Cardiac muscle cell (in vitro differentiated cells and primary cell): ENCODE measurements around the gene EFL1. TPM values are rescaled to one million over a fixed set of nuclear protein-coding genes. Genes with fewer than 3 reads are reported as not detected.
"Not testable (repeated sequence)": the region's sequence is repeated elsewhere in the genome, so short reads cannot be mapped to it uniquely, and the experiment has no call there.

Experiments
- DNase-seq, 2 donors: peaks; one replicate each; pipeline versions ENCODE4 v3.0.0 to v3.0.0-alpha.2; 2010 to 2017; ENCODE audit warnings: low read depth in 1 of 2, low spot score in 1 of 2
- H3K27ac ChIP-seq: fragments of 200-600 bp; sonication (generic); 2 replicates; pipeline ENCODE4 v1.5.1; 2016
- H3K27me3 ChIP-seq: fragments of 200-600 bp; sonication (generic); 2 replicates; pipeline ENCODE4 v1.6.0; 2016; ENCODE audit warnings: control low read depth
- H3K36me3 ChIP-seq: fragments of 200-600 bp; sonication (generic); 2 replicates; pipeline ENCODE4 v1.5.1; 2016; ENCODE audit warnings: control low read depth
- H3K4me1 ChIP-seq: fragments of 200-600 bp; sonication (generic); 2 replicates; pipeline ENCODE4 v1.8.1; 2017; ENCODE audit warnings: low read depth, mild to moderate bottlenecking, mixed run types
- H3K4me3 ChIP-seq: fragments of 200-600 bp; sonication (generic); 2 replicates; pipeline ENCODE4 v1.5.1; 2016; ENCODE audit warnings: mild to moderate bottlenecking
- H3K9me3 ChIP-seq: fragments of 200-600 bp; sonication (generic); 2 replicates; pipeline ENCODE4 v1.5.1; 2017; ENCODE audit warnings: low read depth, mild to moderate bottlenecking, control low read depth
- polyA plus RNA-seq: library from polyadenylated mRNA; unstranded; fragments of >200 nt; fragmentation: Nextera tagmentation; extraction: Ambion mirVana; gene quantifications from 2 replicates; pipeline ENCODE4 v1.2.1, GENCODE V29; 2016
- total RNA-seq: library from RNA; depleted of rRNA; stranded (reverse); fragments of >200 nt; gene quantifications from 2 replicates; pipeline ENCODE4 v1.2.3, GENCODE V29; 2016
- TF ChIP-seq, protein P1 (sequence below): IDR thresholded peaks from 2 replicates; pipeline ENCODE4 v1.5.1; 2012; ENCODE audit warnings: low read depth, mild to moderate bottlenecking, low read length

EFL1 gene
- total RNA-seq = 42.1 and 54.8 TPM in 2 replicates
- polyA plus RNA-seq = 46.7 and 64.9 TPM in 2 replicates

- TF ChIP-seq, protein P1, sequence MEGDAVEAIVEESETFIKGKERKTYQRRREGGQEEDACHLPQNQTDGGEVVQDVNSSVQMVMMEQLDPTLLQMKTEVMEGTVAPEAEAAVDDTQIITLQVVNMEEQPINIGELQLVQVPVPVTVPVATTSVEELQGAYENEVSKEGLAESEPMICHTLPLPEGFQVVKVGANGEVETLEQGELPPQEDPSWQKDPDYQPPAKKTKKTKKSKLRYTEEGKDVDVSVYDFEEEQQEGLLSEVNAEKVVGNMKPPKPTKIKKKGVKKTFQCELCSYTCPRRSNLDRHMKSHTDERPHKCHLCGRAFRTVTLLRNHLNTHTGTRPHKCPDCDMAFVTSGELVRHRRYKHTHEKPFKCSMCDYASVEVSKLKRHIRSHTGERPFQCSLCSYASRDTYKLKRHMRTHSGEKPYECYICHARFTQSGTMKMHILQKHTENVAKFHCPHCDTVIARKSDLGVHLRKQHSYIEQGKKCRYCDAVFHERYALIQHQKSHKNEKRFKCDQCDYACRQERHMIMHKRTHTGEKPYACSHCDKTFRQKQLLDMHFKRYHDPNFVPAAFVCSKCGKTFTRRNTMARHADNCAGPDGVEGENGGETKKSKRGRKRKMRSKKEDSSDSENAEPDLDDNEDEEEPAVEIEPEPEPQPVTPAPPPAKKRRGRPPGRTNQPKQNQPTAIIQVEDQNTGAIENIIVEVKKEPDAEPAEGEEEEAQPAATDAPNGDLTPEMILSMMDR = no peak
- Histone ChIP-seq H3K36me3 (peaks cover 15% of the 10 kb centered on the region), H3K27me3 (no peaks in the 10 kb centered on the region), H3K27ac (peak within 1 kb of the TSS; percentile 69), H3K9me3 (no peaks in the 10 kb centered on the region), H3K4me3 (peak within 1 kb of the TSS; percentile 68), H3K4me1 (peaks cover 43% of the 10 kb centered on the region)
- DNase-seq = peak; percentile 92 to 93
Observed at GRCh38 chr15:82262422-82263026, at the start of gene EFL1, which contains the start of gene SAXO2. TSS of gene EFL1 (minus strand) at chr15:82262734. CDS start at chr15:82261778, 956 bp downstream. TSS of gene SAXO2 (plus strand) at chr15:82262818. CDS start at chr15:82262880, 62 bp downstream.

DNA sequence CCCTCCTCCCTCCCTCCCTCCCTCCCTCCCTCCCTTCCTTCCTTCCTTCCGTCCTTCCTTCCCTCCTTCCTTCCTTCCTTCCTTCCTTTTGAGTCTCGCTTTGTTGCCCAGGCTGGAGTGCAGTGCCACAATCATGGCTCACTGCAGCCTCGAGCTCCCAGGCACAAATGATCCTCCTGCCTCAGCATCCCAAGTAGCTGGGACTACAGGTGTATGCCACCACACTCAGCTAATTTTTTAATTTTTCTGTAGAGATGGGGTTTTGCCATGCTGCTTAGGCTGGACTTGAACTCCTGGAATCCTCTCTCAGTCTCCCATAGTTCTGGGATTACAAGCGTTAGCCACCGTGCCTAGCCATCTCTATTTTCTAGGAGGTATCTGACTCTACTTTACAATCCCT lies 48.8 kb upstream of the EFL1 start:
- not testable (repeated sequence) for H3K4me3 ChIP-seq, H3K27me3 ChIP-seq, H3K9me3 ChIP-seq, H3K4me1 ChIP-seq, H3K36me3 ChIP-seq, H3K27ac ChIP-seq, DNase-seq

DNA sequence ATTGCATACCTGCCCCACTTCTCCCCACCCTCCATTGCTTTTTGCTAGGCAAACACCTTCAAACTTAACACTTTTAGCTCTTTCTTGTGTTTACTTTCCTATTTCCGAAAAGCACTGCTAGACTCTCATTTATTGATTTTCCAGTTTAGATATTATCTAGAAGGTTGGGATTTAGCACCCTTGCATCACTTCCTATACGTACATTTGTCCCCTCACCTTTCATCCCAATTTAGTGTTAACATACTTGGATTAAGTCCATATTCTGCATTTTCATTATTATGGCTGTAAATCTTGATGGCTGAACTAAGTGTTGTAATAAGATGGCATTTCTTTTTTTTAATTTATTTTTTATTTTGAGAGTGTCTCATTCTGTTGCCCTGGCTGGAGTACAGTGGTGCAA lies 47.3 kb upstream of the EFL1 start:
- Histone ChIP-seq H3K36me3 (no peaks in the 10 kb centered on the region), H3K4me3 (no peak overlapping the region), H3K27ac (no peak overlapping the region), H3K27me3 (no peaks in the 10 kb centered on the region), H3K9me3 (no peaks in the 10 kb centered on the region), H3K4me1 (no peaks in the 10 kb centered on the region)
- TF ChIP-seq, protein P1 = no peak
- no peak for DNase-seq

DNA sequence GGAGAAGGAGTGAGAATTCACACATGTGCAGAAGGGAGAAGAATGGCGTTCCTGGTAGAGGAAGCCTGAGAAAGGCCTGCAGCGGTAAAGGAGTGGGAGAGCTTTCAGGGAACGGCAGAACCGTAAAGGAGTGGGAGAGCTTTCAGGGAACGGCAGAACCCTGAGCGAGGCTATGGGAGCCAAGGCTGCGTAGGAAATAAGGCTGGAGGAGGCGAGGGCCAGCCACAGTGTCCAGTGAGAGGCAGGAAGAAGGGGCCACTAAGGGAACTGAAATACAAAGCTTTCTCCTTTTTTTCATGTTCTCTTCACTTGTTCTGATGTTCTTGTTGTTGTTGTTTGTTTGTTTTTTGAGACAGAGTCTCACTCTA lies 45.2 kb upstream of the EFL1 start:
- H3K9me3 ChIP-seq = no peaks in the 10 kb centered on the region
- TF ChIP-seq, protein P1 = no peak

GRCh38 chr15:82306791-82307713 lies 44.5 kb upstream of the EFL1 start:
- H3K27ac ChIP-seq = no peak overlapping the region
- TF ChIP-seq, protein P1 = no peak
- no peak overlapping the region for H3K4me3 ChIP-seq
- H3K27me3 ChIP-seq = no peaks in the 10 kb centered on the region
- DNase-seq = no peak
- H3K4me1 ChIP-seq = no peaks in the 10 kb centered on the region
- no peaks in the 10 kb centered on the region for H3K36me3 ChIP-seq
- H3K9me3 ChIP-seq = no peaks in the 10 kb centered on the region

More for the DNA sequence above, 45.2 kb upstream of the EFL1 start:
- H3K4me1 ChIP-seq = no peaks in the 10 kb centered on the region
- no peaks in the 10 kb centered on the region for H3K36me3 ChIP-seq
- H3K27ac ChIP-seq = no peak overlapping the region
- H3K4me3 ChIP-seq = no peak overlapping the region
- no peaks in the 10 kb centered on the region for H3K27me3 ChIP-seq
- DNase-seq = no peak

DNA sequence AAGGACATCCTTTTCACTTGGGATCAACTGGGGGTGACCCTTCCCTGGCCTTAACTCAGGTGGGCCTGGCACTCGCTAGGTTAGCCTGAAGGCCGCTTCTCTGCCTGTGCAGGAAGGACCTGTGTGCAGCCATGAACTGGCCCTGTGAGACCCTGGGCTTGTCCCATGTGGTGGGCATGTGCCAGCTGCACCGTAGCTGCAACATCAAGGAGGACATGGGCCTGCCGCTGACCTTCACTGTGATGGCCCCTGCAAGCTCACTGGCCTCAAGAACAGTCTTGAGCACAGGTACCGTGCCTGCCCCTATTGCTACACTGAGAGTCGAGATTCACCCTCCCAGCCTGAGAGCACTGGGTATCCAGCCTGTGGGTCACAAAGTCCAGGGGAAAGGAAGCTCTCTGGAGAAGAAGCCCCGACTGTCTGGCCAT lies 43.1 kb upstream of the EFL1 start:
- Histone ChIP-seq H3K9me3 (no peaks in the 10 kb centered on the region), H3K4me1 (no peaks in the 10 kb centered on the region), H3K27ac (no peak overlapping the region), H3K36me3 (no peaks in the 10 kb centered on the region), H3K27me3 (no peaks in the 10 kb centered on the region), H3K4me3 (no peak overlapping the region)
- TF ChIP-seq, protein P1 = no peak
- no peak for DNase-seq
